Endodermal cell (in vitro differentiated cells): ENCODE data around the gene IQSEC3. TPM values are rescaled to one million over a fixed set of nuclear protein-coding genes. Genes with fewer than 3 reads are reported as not detected.

Experiments
- DNase-seq: peaks from one replicate; pipeline ENCODE4 v3.0.0-alpha.2; 2017
- H3K27ac ChIP-seq: 2 replicates; pipeline ENCODE4 v1.5.1; 2013; ENCODE audit warnings: mild to moderate bottlenecking, low read depth, low read length, moderate library complexity
- H3K27me3 ChIP-seq: 2 replicates; pipeline ENCODE4 v1.6.1; 2013; ENCODE audit warnings: mild to moderate bottlenecking, low read length, moderate library complexity; ENCODE audit not compliant: insufficient read depth, control insufficient read depth, poor library complexity, severe bottlenecking
- H3K36me3 ChIP-seq: 2 replicates; pipeline ENCODE4 v1.7.0; 2013; ENCODE audit warnings: mild to moderate bottlenecking, low read length, moderate library complexity; ENCODE audit not compliant: control insufficient read depth, insufficient read depth
- H3K4me1 ChIP-seq: one replicate; pipeline ENCODE4 v1.7.0; 2013; ENCODE audit warnings: low read length; ENCODE audit not compliant: control insufficient read depth, insufficient read depth
- H3K4me3 ChIP-seq: 2 replicates; pipeline ENCODE4 v1.5.1; 2013; ENCODE audit warnings: mild to moderate bottlenecking, low read length, moderate library complexity
- H3K9ac ChIP-seq: 2 replicates; pipeline ENCODE4 v1.6.1; 2013; ENCODE audit warnings: mild to moderate bottlenecking, low read length, moderate library complexity; ENCODE audit not compliant: poor library complexity, severe bottlenecking; ENCODE audit errors: extremely low read depth
- H3K9me3 ChIP-seq: 2 replicates; pipeline ENCODE4 v1.6.1; 2013; ENCODE audit warnings: mild to moderate bottlenecking, low read length, moderate library complexity; ENCODE audit not compliant: control insufficient read depth
- H3K27ac Mint-ChIP-seq: 2 replicates; pipeline ENCODE4 v1.8.0; 2020; ENCODE audit warnings: mixed read lengths
- H3K27me3 Mint-ChIP-seq: 2 replicates; pipeline ENCODE4 v1.8.0; 2021; ENCODE audit warnings: mild to moderate bottlenecking, mixed read lengths; ENCODE audit not compliant: insufficient read depth
- H3K36me3 Mint-ChIP-seq: 2 replicates; pipeline ENCODE4 v1.8.0; 2020; ENCODE audit warnings: low read depth, mixed read lengths
- H3K4me1 Mint-ChIP-seq: 2 replicates; pipeline ENCODE4 v1.8.0; 2020; ENCODE audit warnings: mixed read lengths
- H3K4me3 Mint-ChIP-seq: 2 replicates; pipeline ENCODE4 v1.8.0; 2020; ENCODE audit warnings: mild to moderate bottlenecking, moderate library complexity, mixed read lengths
- H3K9me3 Mint-ChIP-seq: 2 replicates; pipeline ENCODE4 v1.8.0; 2020; ENCODE audit warnings: mild to moderate bottlenecking, mixed read lengths
- CTCF ChIP-seq: fragments of 200-600 bp; sonication (generic); conservative IDR thresholded peaks from 2 replicates; pipeline ENCODE4 v1.5.0; 2021; ENCODE audit warnings: antibody characterized with exemption, mild to moderate bottlenecking
- WGBS, 2 experiments: methylation state at CpG; one replicate each; pipeline versions ENCODE4 v1.1.5 to v1.1.7; 2013; ENCODE audit warnings: missing lambda C conversion rate in 2 of 2, mixed read lengths in 1 of 2; ENCODE audit not compliant: insufficient coverage in 1 of 2, insufficient read length in 1 of 2; 5-methylcytosine and 5-hydroxymethylcytosine counted together
- total RNA-seq, 2 donors: library from RNA; stranded (reverse); fragmentation: NEBNext Ultra II Directional in 1 of 2; extraction: Animal tissue kit (Norgen Biotek cat#: 25700) in 1 of 2; gene quantifications; 2 replicates in 1 of 2; 3 replicates in 1 of 2; pipeline ENCODE4 v1.2.1, GENCODE V29; 2021

Gene IQSEC3
- total RNA-seq, 2 donors from 2014 or later, result 1.5 to 2.7 TPM

DNA sequence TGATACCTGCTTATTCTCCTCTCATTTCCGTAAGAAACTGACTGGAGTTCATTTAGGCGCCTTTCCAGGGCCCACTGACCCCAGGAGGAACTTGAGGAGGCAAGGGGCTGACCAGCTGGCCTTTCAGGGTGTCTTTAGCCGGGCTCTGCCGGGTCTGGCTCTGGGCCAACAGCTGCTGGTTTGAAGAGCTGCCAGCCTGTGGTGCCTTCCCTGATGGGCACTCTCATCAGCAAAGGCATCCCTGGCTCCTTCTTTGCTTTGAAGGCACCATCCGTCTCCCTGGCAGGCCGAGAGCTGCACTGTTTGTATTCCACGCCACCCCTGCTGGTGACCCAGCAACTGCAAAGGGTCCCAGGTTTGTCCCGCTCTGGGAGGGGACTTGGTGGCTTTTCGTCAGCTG, 42.0 kb downstream of the IQSEC3 start:
- Histone ChIP-seq H3K9me3 (no peaks in the 10 kb centered on the region), H3K9ac (no peak overlapping the region), H3K4me3 (no peak overlapping the region), H3K4me1 (peaks cover 2% of the 10 kb centered on the region), H3K27me3 (no peaks in the 10 kb centered on the region), H3K27ac (no peak overlapping the region), H3K36me3 (no peaks in the 10 kb centered on the region)
- Mint-ChIP-seq H3K27ac (no peak overlapping the region), H3K4me3 (no peak overlapping the region), H3K4me1 (peaks cover 20% of the 10 kb centered on the region), H3K9me3 (peaks cover 1% of the 10 kb centered on the region), H3K36me3 (no peaks in the 10 kb centered on the region), H3K27me3 (peaks cover 23% of the 10 kb centered on the region)
- TF ChIP-seq CTCF, result no peak
- no peak for DNase-seq
- WGBS, 2 experiments, result 86 to 87% methylated on average over 6 to 9 of the region's 9 CpGs

DNA sequence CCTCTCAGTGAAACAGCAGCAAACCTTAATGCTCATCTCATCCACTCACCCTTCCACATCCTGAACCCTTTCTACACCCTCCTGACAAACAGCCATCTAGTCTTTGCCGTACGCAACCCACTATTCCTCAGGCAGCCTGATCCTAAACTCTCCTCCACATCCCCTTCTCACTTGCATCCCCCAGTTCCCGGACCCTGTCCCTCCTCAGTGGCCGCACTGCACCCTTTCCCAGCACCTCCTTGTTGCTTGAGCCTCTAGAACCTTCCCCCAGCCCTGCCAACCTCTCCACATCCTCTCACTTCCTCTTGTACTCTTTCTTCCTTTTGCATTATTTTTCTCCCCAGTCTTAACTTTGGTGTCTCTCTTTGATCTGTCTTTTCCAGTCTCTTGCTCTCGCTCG, 42.9 kb downstream of the IQSEC3 start:
- WGBS, 2 experiments, result 88 to 93% methylated on average over 4 to 6 of the region's 6 CpGs
- TF ChIP-seq CTCF, result peak; percentile 5
- Mint-ChIP-seq H3K4me3 (no peak overlapping the region), H3K27me3 (peaks cover 17% of the 10 kb centered on the region), H3K27ac (no peak overlapping the region), H3K4me1 (peaks cover 26% of the 10 kb centered on the region), H3K9me3 (no peaks in the 10 kb centered on the region), H3K36me3 (no peaks in the 10 kb centered on the region)
- Histone ChIP-seq H3K9me3 (no peaks in the 10 kb centered on the region), H3K4me1 (peaks cover 8% of the 10 kb centered on the region), H3K27ac (no peak overlapping the region), H3K27me3 (no peaks in the 10 kb centered on the region), H3K9ac (no peak overlapping the region), H3K4me3 (no peak overlapping the region), H3K36me3 (no peaks in the 10 kb centered on the region)
- DNase-seq, result no peak

DNA sequence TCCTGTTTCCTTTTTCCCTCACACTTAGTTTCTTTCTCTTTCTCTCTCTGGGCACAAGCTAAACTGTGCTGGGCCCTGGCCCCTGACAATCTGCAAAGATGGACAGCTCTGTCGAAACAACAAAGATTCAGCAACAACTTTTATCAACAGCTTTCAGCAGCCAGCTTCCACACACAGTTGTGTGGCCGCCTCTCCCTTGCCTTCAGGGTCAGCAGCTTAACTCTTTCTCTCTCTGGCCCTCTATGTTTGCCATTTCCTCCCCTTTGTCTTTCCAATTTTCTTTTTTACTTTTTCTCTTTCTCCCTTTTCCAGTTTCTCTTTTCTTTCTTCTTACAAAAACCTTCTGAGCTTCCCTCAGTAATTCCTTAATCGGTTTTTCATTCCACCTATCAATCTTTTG, 43.3 kb downstream of the IQSEC3 start:
- Histone ChIP-seq H3K27me3 (no peaks in the 10 kb centered on the region), H3K4me1 (peaks cover 8% of the 10 kb centered on the region), H3K9ac (no peak overlapping the region), H3K4me3 (no peak overlapping the region), H3K27ac (no peak overlapping the region), H3K9me3 (no peaks in the 10 kb centered on the region), H3K36me3 (no peaks in the 10 kb centered on the region)
- no peaks in the 10 kb centered on the region for H3K9me3 Mint-ChIP-seq
- H3K27me3 Mint-ChIP-seq, result peaks cover 14% of the 10 kb centered on the region
- no peak for DNase-seq
- 39 to 50% methylated on average over 3 of the region's 3 CpGs for WGBS, 2 experiments
- H3K4me3 Mint-ChIP-seq, result no peak overlapping the region
- no peak for TF ChIP-seq CTCF
- peak overlapping the region; percentile 24 for H3K27ac Mint-ChIP-seq
- H3K4me1 Mint-ChIP-seq, result peaks cover 29% of the 10 kb centered on the region
- no peaks in the 10 kb centered on the region for H3K36me3 Mint-ChIP-seq
